GM12892 (cell line): Measurements from ENCODE around the gene CREB3.

Experiments
- POLR2A ChIP-seq: IDR thresholded peaks from 2 replicates; pipeline ENCODE4 v1.6.1; 2011; ENCODE audit warnings: low read depth, low read length, control low read depth
- POLR2AphosphoS5 ChIP-seq: IDR thresholded peaks from 2 replicates; pipeline ENCODE4 v1.6.1; 2011; ENCODE audit warnings: low read depth, low read length, control low read depth
- TAF1 ChIP-seq: IDR thresholded peaks from 2 replicates; pipeline ENCODE4 v1.6.1; 2011; ENCODE audit warnings: low read depth, mild to moderate bottlenecking, control low read depth, low read length, borderline replicate concordance

- TF ChIP-seq POLR2A (no peak), TAF1 (no peak), POLR2AphosphoS5 (no peak)
These were observed 34.2 kb upstream of the CREB3 start for GRCh38 chr9:35698231-35698630.
